ENCODE data around the gene GPSM3. TPM values are rescaled to one million over a fixed set of nuclear protein-coding genes. Genes with fewer than 3 reads are reported as not detected.

Gene GPSM3
- total RNA-seq, 1 donor from 2014 or later, result 20.8 TPM

- H3K36me3 ChIP-seq (ENCODE audit: control insufficient read depth, insufficient read depth, low read length), result no peaks in the 10 kb centered on the region
- peak within 1 kb of the TSS; percentile 99 for H3K4me3 ChIP-seq (ENCODE audit: low read depth, low read length)
- DNase-seq (ENCODE audit: low read depth), result peak; percentile 100
- no peaks in the 10 kb centered on the region for H3K27me3 ChIP-seq (ENCODE audit: control insufficient read depth, insufficient read depth, low read length)
- TF ChIP-seq CTCF (IDR thresholded peaks at IDR 0.05; ENCODE audit: insufficient read depth, low read length, poor library complexity, severe bottlenecking), result no peak
These were observed 14.5 kb downstream of the GPSM3 start, which contains the start of gene RNF5 for GRCh38 chr6:32177788-32178546. Gene RNF5, plus strand, starts transcription at chr6:32178405. Its CDS starts 107 bp downstream, at chr6:32178512.

DNA sequence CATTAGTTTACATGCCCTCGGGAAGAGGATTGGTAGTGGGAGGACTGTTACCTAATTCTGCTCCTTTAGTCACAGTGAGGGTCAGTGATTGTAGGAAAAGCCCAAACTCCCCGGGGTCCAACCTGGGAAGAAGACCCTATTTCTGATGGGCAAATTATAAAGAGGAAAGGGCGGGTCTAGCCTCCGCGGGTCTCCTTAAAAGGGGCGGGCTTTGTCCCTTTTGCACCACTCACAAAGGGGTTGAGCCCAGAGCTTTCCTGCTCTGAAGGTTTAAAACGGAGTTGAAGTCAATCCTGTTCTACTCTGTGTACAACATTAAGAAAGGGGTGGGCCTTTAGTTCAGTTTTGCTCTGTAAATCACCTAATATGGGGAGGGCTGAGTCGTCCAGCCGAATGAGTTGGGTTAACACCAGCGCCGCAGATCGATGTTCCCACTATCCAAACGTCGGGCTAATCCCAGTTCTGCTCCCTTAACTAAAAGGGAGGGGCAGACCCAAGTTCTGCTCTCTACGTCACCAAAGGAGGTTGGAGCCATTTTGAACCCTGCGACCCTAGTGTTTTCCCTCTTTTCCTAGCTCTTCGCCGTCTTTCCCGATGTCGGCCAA, 15.2 kb downstream of the GPSM3 start:
- TF ChIP-seq CTCF (IDR thresholded peaks at IDR 0.05; ENCODE audit: insufficient read depth, low read length, poor library complexity, severe bottlenecking), result no peak
- Histone ChIP-seq H3K4me3 (ENCODE audit: low read depth, low read length) (peak overlapping the region; percentile 99), H3K36me3 (ENCODE audit: control insufficient read depth, insufficient read depth, low read length) (no peaks in the 10 kb centered on the region), H3K27me3 (ENCODE audit: control insufficient read depth, insufficient read depth, low read length) (no peaks in the 10 kb centered on the region)
- DNase-seq (ENCODE audit: low read depth), result no peak

DNA sequence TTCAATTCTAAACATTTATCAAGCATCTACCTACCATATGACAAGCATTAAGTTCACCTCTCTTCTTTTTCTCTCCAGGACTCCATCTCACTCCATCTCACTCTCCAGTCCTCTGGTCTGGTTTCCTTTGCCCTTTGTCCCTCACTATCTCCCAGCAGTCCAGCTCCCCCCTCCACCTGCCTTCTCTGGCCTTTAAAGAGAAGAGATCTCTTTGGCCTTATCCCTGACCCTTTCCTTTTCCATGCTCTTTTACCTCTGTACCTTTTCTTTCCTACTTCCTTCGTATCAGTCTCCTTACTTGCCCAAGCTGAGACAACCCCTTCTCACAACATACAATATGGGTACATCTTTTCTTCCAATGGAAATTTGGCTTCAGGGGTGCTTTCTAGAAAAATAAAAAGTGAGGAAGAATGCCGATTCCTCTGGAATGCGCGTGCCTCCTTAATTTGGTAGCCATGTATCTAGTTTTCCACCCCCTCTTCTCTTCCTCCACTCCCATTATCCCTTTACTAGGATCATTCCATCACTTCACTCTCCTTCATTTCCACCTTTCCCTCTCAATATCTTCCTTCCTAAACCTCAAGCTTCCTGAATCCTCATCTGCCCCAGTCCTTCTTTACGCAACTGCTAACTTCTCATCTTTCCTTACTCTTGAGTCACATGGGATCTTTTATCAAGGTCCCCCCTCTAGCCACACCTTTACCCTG, 15.8 kb downstream of the GPSM3 start:
- no peak for DNase-seq (ENCODE audit: low read depth)
- TF ChIP-seq CTCF (IDR thresholded peaks at IDR 0.05; ENCODE audit: insufficient read depth, low read length, poor library complexity, severe bottlenecking), result no peak
- H3K27me3 ChIP-seq (ENCODE audit: control insufficient read depth, insufficient read depth, low read length), result no peaks in the 10 kb centered on the region
- H3K4me3 ChIP-seq (ENCODE audit: low read depth, low read length), result peak overlapping the region; percentile 99
- H3K36me3 ChIP-seq (ENCODE audit: control insufficient read depth, insufficient read depth, low read length), result no peaks in the 10 kb centered on the region

- Histone ChIP-seq H3K4me3 (ENCODE audit: low read depth, low read length) (peak within 1 kb of the TSS; percentile 99), H3K36me3 (ENCODE audit: control insufficient read depth, insufficient read depth, low read length) (no peaks in the 10 kb centered on the region), H3K27me3 (ENCODE audit: control insufficient read depth, insufficient read depth, low read length) (no peaks in the 10 kb centered on the region)
- no peak for TF ChIP-seq CTCF (IDR thresholded peaks at IDR 0.05; ENCODE audit: insufficient read depth, low read length, poor library complexity, severe bottlenecking)
- DNase-seq (ENCODE audit: low read depth), result peak; percentile 81
These were observed 16.6 kb downstream of the GPSM3 start, which contains the start of gene AGPAT1 for GRCh38 chr6:32175711-32176475. Gene AGPAT1, minus strand, starts transcription at chr6:32176084. Its CDS starts 4,588 bp downstream, at chr6:32171496.

DNA sequence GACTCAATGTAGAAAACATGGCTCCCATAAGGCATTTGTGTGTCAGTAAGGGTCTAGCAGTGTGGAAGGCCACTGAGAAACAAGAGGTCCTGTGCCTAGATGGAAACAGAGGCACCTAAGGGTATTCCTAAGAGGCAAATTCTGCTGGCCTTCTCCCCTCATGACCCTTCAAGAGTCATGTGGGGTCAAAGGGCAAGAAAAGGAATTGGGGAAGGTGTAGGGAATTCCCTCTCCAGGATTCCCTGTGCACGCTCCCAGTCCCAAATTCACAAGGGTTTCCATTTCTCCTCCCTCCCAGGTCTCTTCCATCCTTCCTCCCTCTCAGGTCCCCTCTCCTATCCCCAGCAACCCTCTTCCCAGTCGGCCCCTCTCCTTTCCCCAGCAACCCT, 17.1 kb downstream of the GPSM3 start:
- Histone ChIP-seq H3K36me3 (ENCODE audit: control insufficient read depth, insufficient read depth, low read length) (no peaks in the 10 kb centered on the region), H3K4me3 (ENCODE audit: low read depth, low read length) (peak overlapping the region; percentile 99), H3K27me3 (ENCODE audit: control insufficient read depth, insufficient read depth, low read length) (no peaks in the 10 kb centered on the region)
- no peak for TF ChIP-seq CTCF (IDR thresholded peaks at IDR 0.05; ENCODE audit: insufficient read depth, low read length, poor library complexity, severe bottlenecking)
- no peak for DNase-seq (ENCODE audit: low read depth)

All from kidney epithelial cell (primary cell).